ENCODE measurements around the gene CHD3.

DNA sequence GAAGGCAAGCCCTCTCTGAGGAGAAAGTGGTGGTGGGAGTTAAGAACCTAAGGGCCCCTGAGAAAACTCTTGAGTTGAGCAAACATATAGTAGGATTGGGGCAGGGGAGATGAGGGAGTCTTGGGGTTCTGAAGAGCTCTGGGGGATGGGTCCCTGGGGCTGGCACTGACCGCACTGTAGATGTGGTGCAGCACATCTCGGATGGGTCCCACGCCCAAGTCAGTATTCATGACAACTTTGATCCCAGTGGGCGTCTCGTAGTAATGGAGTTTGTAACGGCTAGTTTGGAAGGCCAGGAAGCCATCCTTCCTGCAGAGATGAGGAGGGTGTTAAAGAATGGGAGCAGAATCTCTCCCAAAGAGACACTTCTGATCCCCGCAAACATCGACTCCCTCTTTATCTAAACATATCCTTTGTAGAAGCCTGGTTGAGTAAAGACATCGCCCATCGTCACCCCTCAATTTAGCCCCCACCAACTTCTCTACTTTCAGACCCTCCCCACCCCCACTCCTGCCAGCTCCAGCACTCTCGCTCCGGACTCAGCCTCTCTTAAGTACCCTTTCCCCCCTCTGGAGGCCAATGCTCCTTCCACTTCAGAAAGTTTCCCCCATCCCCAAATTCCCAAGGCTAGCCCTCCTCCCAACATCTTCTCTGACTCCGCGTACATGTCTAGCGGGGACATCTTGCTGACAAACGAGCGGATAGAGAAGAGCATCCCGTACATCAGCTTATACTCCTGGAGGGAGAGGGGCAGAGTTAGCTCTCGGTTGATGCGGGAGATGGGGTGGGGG lies 42.4 kb downstream of the CHD3 start:
- TF ChIP-seq, protein P1, sequence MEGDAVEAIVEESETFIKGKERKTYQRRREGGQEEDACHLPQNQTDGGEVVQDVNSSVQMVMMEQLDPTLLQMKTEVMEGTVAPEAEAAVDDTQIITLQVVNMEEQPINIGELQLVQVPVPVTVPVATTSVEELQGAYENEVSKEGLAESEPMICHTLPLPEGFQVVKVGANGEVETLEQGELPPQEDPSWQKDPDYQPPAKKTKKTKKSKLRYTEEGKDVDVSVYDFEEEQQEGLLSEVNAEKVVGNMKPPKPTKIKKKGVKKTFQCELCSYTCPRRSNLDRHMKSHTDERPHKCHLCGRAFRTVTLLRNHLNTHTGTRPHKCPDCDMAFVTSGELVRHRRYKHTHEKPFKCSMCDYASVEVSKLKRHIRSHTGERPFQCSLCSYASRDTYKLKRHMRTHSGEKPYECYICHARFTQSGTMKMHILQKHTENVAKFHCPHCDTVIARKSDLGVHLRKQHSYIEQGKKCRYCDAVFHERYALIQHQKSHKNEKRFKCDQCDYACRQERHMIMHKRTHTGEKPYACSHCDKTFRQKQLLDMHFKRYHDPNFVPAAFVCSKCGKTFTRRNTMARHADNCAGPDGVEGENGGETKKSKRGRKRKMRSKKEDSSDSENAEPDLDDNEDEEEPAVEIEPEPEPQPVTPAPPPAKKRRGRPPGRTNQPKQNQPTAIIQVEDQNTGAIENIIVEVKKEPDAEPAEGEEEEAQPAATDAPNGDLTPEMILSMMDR (IDR thresholded peaks at IDR 0.05; ENCODE audit: low read length) = no peak
- TF ChIP-seq EZH2 (IDR thresholded peaks at IDR 0.05; ENCODE audit: borderline replicate concordance, low read length) = no peak

All from OCI-LY1 (cell line).